ENCODE measurements around the gene WASL. TPM values are rescaled to one million over a fixed set of nuclear protein-coding genes. Genes with fewer than 3 reads are reported as not detected.

The WASL gene
- total RNA-seq, 4 donors from 2014 or later = 42.5 to 55.9 (median 47.9) TPM

DNA sequence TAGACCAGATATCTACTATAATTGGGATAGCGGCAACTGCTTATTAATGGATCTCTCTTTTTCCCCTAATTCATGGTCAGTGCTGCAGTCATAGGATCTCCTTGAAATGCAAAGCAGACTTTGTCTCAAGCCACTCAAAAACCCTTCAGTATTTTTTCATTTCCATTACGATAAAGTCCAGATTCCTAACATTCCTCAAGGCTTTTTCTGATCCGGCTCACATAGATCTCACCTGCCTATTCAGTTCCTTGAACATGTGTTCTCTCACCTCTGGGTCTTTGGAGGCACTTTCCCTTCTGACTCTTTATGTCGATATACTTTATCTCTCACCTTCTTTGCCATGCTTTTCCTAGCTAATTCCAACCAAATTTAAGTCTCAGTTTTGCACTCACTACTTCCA is 25.7 kb upstream of the WASL start:
- H3K27ac ChIP-seq = no peak overlapping the region
- no peaks in the 10 kb centered on the region for H3K9me3 ChIP-seq
- peaks cover 8% of the 10 kb centered on the region for H3K27me3 ChIP-seq
- WGBS, 2 donors (ENCODE audit: low coverage in 1 of 2) = 67 to 89% methylated on average over 4 of the region's 4 CpGs
- H3K4me3 ChIP-seq = no peak overlapping the region
- H3K4me1 ChIP-seq = no peaks in the 10 kb centered on the region
- TF ChIP-seq POLR2A (IDR thresholded peaks at IDR 0.05) (no peak), POLR2AphosphoS5 (IDR thresholded peaks at IDR 0.05) (no peak), EP300 (IDR thresholded peaks at IDR 0.05) (no peak)
- TF ChIP-seq, protein P1, sequence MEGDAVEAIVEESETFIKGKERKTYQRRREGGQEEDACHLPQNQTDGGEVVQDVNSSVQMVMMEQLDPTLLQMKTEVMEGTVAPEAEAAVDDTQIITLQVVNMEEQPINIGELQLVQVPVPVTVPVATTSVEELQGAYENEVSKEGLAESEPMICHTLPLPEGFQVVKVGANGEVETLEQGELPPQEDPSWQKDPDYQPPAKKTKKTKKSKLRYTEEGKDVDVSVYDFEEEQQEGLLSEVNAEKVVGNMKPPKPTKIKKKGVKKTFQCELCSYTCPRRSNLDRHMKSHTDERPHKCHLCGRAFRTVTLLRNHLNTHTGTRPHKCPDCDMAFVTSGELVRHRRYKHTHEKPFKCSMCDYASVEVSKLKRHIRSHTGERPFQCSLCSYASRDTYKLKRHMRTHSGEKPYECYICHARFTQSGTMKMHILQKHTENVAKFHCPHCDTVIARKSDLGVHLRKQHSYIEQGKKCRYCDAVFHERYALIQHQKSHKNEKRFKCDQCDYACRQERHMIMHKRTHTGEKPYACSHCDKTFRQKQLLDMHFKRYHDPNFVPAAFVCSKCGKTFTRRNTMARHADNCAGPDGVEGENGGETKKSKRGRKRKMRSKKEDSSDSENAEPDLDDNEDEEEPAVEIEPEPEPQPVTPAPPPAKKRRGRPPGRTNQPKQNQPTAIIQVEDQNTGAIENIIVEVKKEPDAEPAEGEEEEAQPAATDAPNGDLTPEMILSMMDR (IDR thresholded peaks at IDR 0.05) = no peak
- H3K36me3 ChIP-seq = no peaks in the 10 kb centered on the region
- no peak for ATAC-seq

DNA sequence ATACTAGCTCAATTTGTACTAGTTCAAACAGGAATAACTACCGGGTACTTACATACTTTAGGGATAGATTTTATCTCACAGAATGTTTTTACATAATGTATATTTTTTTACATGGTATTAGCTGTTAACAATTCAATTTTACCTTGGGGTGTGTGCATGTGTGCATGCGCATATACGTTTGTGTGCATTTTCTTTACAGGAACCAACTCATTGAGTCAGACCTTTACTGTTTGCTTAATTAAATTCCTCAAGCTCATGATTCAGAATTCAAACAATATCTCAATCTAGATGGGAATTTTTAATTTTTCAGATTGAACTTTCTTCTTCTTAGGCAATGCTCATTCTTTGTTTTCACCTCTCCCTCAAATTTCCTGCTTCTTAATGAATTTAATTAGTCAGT is 24.7 kb upstream of the WASL start:
- Histone ChIP-seq H3K27me3 (peaks cover 8% of the 10 kb centered on the region), H3K27ac (no peak overlapping the region), H3K9me3 (no peaks in the 10 kb centered on the region), H3K4me1 (no peaks in the 10 kb centered on the region), H3K36me3 (no peaks in the 10 kb centered on the region), H3K4me3 (no peak overlapping the region)
- no peak for TF ChIP-seq POLR2AphosphoS5 (IDR thresholded peaks at IDR 0.05)
- TF ChIP-seq, protein P1 (IDR thresholded peaks at IDR 0.05) = no peak
- no peak for TF ChIP-seq EP300 (IDR thresholded peaks at IDR 0.05)
- TF ChIP-seq POLR2A (IDR thresholded peaks at IDR 0.05) = no peak
- WGBS, 2 donors (ENCODE audit: low coverage in 1 of 2) = 89 to 91% methylated on average over 3 of the region's 3 CpGs
- ATAC-seq = no peak

DNA sequence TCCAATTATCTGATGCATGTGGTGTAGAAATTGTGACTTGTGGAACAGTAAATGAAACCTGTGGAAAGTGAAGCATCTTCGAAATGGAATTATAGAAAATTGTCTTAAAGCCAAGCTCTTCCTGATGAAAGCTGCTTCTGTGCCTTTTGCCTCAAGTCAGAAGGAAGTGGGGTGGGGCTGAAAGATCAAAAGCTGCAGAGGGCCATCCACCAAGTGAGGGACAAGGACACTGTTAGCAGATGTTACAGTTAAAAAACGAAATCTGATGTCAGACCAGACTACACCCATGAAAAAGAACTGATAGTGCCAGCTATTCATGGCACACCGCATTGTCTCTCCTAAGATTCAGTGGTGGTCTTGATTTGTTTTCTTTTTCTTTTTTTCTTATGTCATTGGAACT is 23.8 kb upstream of the WASL start:
- TF ChIP-seq POLR2AphosphoS5 (IDR thresholded peaks at IDR 0.05) = no peak
- no peak for TF ChIP-seq POLR2A (IDR thresholded peaks at IDR 0.05)
- TF ChIP-seq, protein P1 (IDR thresholded peaks at IDR 0.05) = no peak
- no peak for TF ChIP-seq EP300 (IDR thresholded peaks at IDR 0.05)
- Histone ChIP-seq H3K36me3 (no peaks in the 10 kb centered on the region), H3K27ac (no peak overlapping the region), H3K27me3 (peaks cover 8% of the 10 kb centered on the region), H3K4me1 (no peaks in the 10 kb centered on the region), H3K9me3 (no peaks in the 10 kb centered on the region), H3K4me3 (no peak overlapping the region)
- no peak for ATAC-seq
- WGBS, 2 donors (ENCODE audit: low coverage in 1 of 2) = 57 to 64% methylated on average over 3 of the region's 3 CpGs

DNA sequence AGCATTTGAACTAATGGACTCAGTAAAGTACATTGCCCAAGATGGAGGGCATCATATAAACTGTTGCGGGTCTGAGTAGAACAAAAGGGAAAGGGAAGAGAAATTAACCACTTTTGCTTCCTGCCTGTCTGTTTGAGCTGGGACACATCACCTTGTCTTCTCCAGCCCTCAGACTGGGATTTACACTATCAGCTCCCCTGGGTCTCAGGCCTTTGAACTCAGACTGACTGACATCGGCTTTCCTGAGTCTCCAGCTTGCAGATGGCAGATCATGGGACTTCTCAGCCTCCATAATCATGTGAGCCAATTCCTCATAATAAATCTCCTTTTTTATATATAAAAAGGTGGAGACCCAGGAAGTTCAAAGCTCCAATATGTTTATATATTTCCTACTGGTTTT is 23.0 kb upstream of the WASL start:
- TF ChIP-seq POLR2AphosphoS5 (IDR thresholded peaks at IDR 0.05) (no peak), EP300 (IDR thresholded peaks at IDR 0.05) (no peak), POLR2A (IDR thresholded peaks at IDR 0.05) (no peak)
- TF ChIP-seq, protein P1 (IDR thresholded peaks at IDR 0.05) = no peak
- ATAC-seq = no peak
- Histone ChIP-seq H3K36me3 (no peaks in the 10 kb centered on the region), H3K9me3 (no peaks in the 10 kb centered on the region), H3K27ac (no peak overlapping the region), H3K27me3 (peaks cover 8% of the 10 kb centered on the region), H3K4me1 (no peaks in the 10 kb centered on the region), H3K4me3 (no peak overlapping the region)
- WGBS, 2 donors (ENCODE audit: low coverage in 1 of 2) = 47 to 57% methylated on average over 1 to 2 of the region's 2 CpGs

DNA sequence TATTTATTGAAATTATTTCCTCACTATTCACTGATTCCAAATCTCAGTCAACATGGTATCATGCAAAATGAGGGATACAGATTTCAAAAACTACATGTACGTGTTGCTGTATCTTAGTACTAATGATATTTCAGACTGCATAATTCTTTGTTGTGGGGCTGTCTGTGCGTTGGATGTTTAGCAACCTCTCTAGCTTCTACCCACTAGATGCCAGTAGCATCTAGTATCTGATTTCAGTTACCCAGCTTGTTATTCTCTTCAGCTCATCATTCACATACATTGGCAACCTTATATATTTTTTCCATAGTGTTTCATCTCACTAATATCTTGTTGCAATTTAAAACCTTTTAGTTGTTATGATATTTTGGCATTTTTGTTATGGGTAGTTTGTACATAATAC is 22.5 kb upstream of the WASL start:
- Histone ChIP-seq H3K36me3 (no peaks in the 10 kb centered on the region), H3K4me1 (no peaks in the 10 kb centered on the region), H3K27me3 (peaks cover 5% of the 10 kb centered on the region), H3K27ac (no peak overlapping the region), H3K9me3 (no peaks in the 10 kb centered on the region), H3K4me3 (no peak overlapping the region)
- TF ChIP-seq POLR2A (IDR thresholded peaks at IDR 0.05) (no peak), EP300 (IDR thresholded peaks at IDR 0.05) (no peak), POLR2AphosphoS5 (IDR thresholded peaks at IDR 0.05) (no peak)
- TF ChIP-seq, protein P1 (IDR thresholded peaks at IDR 0.05) = no peak
- no peak for ATAC-seq
- 65 to 78% methylated on average over 2 of the region's 2 CpGs for WGBS, 2 donors (ENCODE audit: low coverage in 1 of 2)
